ENCODE results near the gene NUP107.
A peak's percentile ranks its signal among the peaks of the same experiment; 100 is the strongest.

NUP107 gene

GRCh38 chr12:68775121-68775630 is 88.4 kb downstream of the NUP107 start:
- DNase-seq (ENCODE audit: low spot score), result no peak

- no peak for DNase-seq (ENCODE audit: low spot score)
Measured at GRCh38 chr12:68776976-68777610, 90.3 kb downstream of the NUP107 start.

- DNase-seq (ENCODE audit: low spot score), result no peak
Measured at GRCh38 chr12:68779280-68779679, 92.5 kb downstream of the NUP107 start.

- DNase-seq (ENCODE audit: low spot score), result no peak
Measured at GRCh38 chr12:68780731-68781130, 94.0 kb downstream of the NUP107 start.

GRCh38 chr12:68781728-68782127 is 95.0 kb downstream of the NUP107 start:
- no peak for DNase-seq (ENCODE audit: low spot score)

- no peak for DNase-seq (ENCODE audit: low spot score)
Measured at GRCh38 chr12:68784015-68784414, 97.2 kb downstream of the NUP107 start.

GRCh38 chr12:68785358-68785757 is 98.6 kb downstream of the NUP107 start:
- no peak for DNase-seq (ENCODE audit: low spot score)

GRCh38 chr12:68785823-68786222 is 99.0 kb downstream of the NUP107 start:
- DNase-seq (ENCODE audit: low spot score), result no peak

- peak; percentile 49 for DNase-seq (ENCODE audit: low spot score)
Measured at GRCh38 chr12:68786929-68787328, 100.2 kb downstream of the NUP107 start.

- no peak for DNase-seq (ENCODE audit: low spot score)
Measured at GRCh38 chr12:68788554-68789143, 101.9 kb downstream of the NUP107 start.

- no peak for DNase-seq (ENCODE audit: low spot score)
Measured at GRCh38 chr12:68789144-68789878, 102.5 kb downstream of the NUP107 start.

GRCh38 chr12:68790081-68790951 is 103.5 kb downstream of the NUP107 start:
- DNase-seq (ENCODE audit: low spot score), result no peak

GRCh38 chr12:68790952-68791234 is 104.1 kb downstream of the NUP107 start:
- DNase-seq (ENCODE audit: low spot score), result no peak

- no peak for DNase-seq (ENCODE audit: low spot score)
Measured at GRCh38 chr12:68791897-68792481, 105.2 kb downstream of the NUP107 start.

- peak; percentile 90 for DNase-seq (ENCODE audit: low spot score)
Measured at GRCh38 chr12:68792952-68793351, 106.2 kb downstream of the NUP107 start.

- DNase-seq (ENCODE audit: low spot score), result no peak
Measured at GRCh38 chr12:68793436-68793835, 106.7 kb downstream of the NUP107 start.

- DNase-seq (ENCODE audit: low spot score), result no peak
Measured at GRCh38 chr12:68793975-68794652, 107.3 kb downstream of the NUP107 start.

GRCh38 chr12:68794653-68795251 is 108.0 kb downstream of the NUP107 start:
- DNase-seq (ENCODE audit: low spot score), result no peak
